ENCODE results near the gene GUCY1B1.

GRCh38 chr4:155712846-155713245 lies 46.0 kb upstream of the GUCY1B1 start:
- TF ChIP-seq CTCF (optimal IDR thresholded peaks at IDR 0.05 in 1 of 3, IDR thresholded peaks at IDR 0.05 in 1 of 3, conservative IDR thresholded peaks at IDR 0.05 in 1 of 3; ENCODE audit: extremely low read depth in 1 of 3, insufficient read depth in 2 of 3, low read length in 3 of 3) (no peak), EZH2 (IDR thresholded peaks at IDR 0.05; ENCODE audit: low read length) (no peak)
